ENCODE data around the gene BSND. TPM values are rescaled to one million over a fixed set of nuclear protein-coding genes. Genes with fewer than 3 reads are reported as not detected.

The BSND gene
- total RNA-seq, 2 experiments from 2014 or later: not detected

GRCh38 chr1:54977533-54978297 is 21.0 kb upstream of the BSND start:
- Mint-ChIP-seq H3K4me1 (ENCODE audit: low read depth) (no peaks in the 10 kb centered on the region), H3K4me3 (no peak overlapping the region), H3K27ac (no peak overlapping the region), H3K27me3 (peaks cover 39% of the 10 kb centered on the region), H3K36me3 (no peaks in the 10 kb centered on the region), H3K9me3 (no peaks in the 10 kb centered on the region)
- ChIA-PET POLR2A (no interaction called here), CTCF (interaction anchor here (0.9 to 1.4 kb wide), 3 partner anchors 10 to 37 kb away, joined by 3 to 9 read pairs (median 3); no protein-coding TSS in a partner anchor)
- intact Hi-C loops (cut with micrococcal nuclease): no loop called here
- DNase-seq: no peak

- ChIA-PET POLR2A (no interaction called here), CTCF (interaction anchor here (0.6 to 2.2 kb wide), 6 partner anchors 9 to 852 kb away, joined by 3 to 9 read pairs (median 4); no protein-coding TSS in a partner anchor)
- H3K36me3 Mint-ChIP-seq: no peaks in the 10 kb centered on the region
- no peak overlapping the region for H3K27ac Mint-ChIP-seq
- no peak overlapping the region for H3K4me3 Mint-ChIP-seq
- DNase-seq: no peak
- intact Hi-C loops (cut with micrococcal nuclease): no loop called here
- no peaks in the 10 kb centered on the region for H3K9me3 Mint-ChIP-seq
- peaks cover 37% of the 10 kb centered on the region for H3K27me3 Mint-ChIP-seq
- H3K4me1 Mint-ChIP-seq (ENCODE audit: low read depth): no peaks in the 10 kb centered on the region
Observed at GRCh38 chr1:54978528-54979326, 20.0 kb upstream of the BSND start.

- CTCF ChIA-PET: interaction anchor here (0.6 to 2.2 kb wide), 4 partner anchors 17 to 853 kb away, joined by 3 to 9 read pairs (median 7); no protein-coding TSS in a partner anchor
- POLR2A ChIA-PET: no interaction called here
Observed at GRCh38 chr1:54979327-54979891, 19.3 kb upstream of the BSND start.

DNA sequence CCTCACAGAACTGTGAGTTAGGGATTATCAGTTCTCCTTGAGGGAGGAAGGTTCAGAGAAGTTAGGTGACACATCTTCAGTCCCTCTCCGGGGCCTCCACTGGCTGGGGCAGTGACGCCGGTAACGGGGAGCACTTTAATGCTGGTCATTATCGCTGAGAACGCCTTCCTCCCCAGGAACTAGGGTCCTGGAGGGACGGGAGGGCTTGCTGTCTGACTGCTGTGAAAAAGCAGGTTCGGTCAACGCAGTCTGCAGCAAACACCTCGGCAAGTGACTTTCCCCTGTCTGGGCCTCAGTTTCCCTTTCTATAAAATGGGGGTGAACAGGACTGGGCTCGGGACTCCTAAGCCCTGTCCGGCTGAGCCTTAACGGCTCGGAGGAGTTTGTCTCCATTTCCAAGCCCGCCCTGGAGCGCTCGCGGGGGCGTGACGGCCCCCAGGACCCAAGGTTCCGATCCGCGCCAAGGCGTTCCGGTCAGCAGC is 18.6 kb upstream of the BSND start:
- Mint-ChIP-seq H3K4me1 (ENCODE audit: low read depth) (no peaks in the 10 kb centered on the region), H3K27ac (no peak overlapping the region), H3K4me3 (no peak overlapping the region), H3K9me3 (no peaks in the 10 kb centered on the region), H3K27me3 (peaks cover 35% of the 10 kb centered on the region), H3K36me3 (no peaks in the 10 kb centered on the region)
- intact Hi-C loops (cut with micrococcal nuclease): no loop called here
- ChIA-PET CTCF (interaction anchor here (2.2 kb wide), 1 partner anchor 35 kb away, joined by 9 read pairs; no protein-coding TSS in a partner anchor), POLR2A (no interaction called here)
- DNase-seq: no peak

More at GRCh38 chr1:54979327-54979891, 19.3 kb upstream of the BSND start:
- H3K27me3 Mint-ChIP-seq: peaks cover 36% of the 10 kb centered on the region
- H3K9me3 Mint-ChIP-seq: no peaks in the 10 kb centered on the region
- DNase-seq: no peak
- intact Hi-C loops (cut with micrococcal nuclease): no loop called here
- H3K36me3 Mint-ChIP-seq: no peaks in the 10 kb centered on the region
- H3K4me1 Mint-ChIP-seq (ENCODE audit: low read depth): no peaks in the 10 kb centered on the region
- no peak overlapping the region for H3K27ac Mint-ChIP-seq
- H3K4me3 Mint-ChIP-seq: no peak overlapping the region

GRCh38 chr1:54980528-54981241 is 18.0 kb upstream of the BSND start, which contains the start of gene TMEM61:
Gene TMEM61 (plus strand): TSS chr1:54980628. CDS start chr1:54981066, 438 bp downstream.
- ChIA-PET CTCF (interaction anchor here (2.2 kb wide), 1 partner anchor 36 kb away, joined by 9 read pairs; no protein-coding TSS in a partner anchor), POLR2A (no interaction called here)
- H3K36me3 Mint-ChIP-seq: no peaks in the 10 kb centered on the region
- H3K4me1 Mint-ChIP-seq (ENCODE audit: low read depth): no peaks in the 10 kb centered on the region
- no peak within 1 kb of the TSS for H3K27ac Mint-ChIP-seq
- peaks cover 33% of the 10 kb centered on the region for H3K27me3 Mint-ChIP-seq
- no peak within 1 kb of the TSS for H3K4me3 Mint-ChIP-seq
- no peaks in the 10 kb centered on the region for H3K9me3 Mint-ChIP-seq
- intact Hi-C loops (cut with micrococcal nuclease): no loop called here
- DNase-seq: no peak

- POLR2A ChIA-PET: no interaction called here
- no peaks in the 10 kb centered on the region for H3K4me1 Mint-ChIP-seq (ENCODE audit: low read depth)
Observed at GRCh38 chr1:54981466-54981865, 17.3 kb upstream of the BSND start.

DNA sequence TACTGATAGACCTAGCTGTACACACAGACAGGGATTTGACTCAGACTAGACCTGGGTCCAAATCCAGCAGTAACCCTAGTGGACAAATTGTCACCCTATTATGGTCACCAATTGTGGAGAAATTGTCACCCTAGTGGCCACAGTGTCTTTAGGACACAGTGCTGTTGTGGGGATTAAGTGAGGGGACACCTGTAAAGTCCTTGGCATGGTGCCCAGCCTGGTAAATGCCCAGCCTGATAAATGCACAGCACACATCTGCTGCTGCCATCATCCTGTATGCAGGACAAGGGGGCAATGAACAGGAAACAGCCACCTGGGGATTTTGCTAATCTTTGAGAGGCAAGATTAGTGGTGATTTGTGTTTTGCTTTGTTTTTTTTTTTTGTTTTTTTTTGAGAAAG is 16.0 kb upstream of the BSND start:
- ChIA-PET CTCF (no interaction called here), POLR2A (no interaction called here)
- peaks cover 31% of the 10 kb centered on the region for H3K27me3 Mint-ChIP-seq
- DNase-seq: peak; percentile 5
- H3K4me1 Mint-ChIP-seq (ENCODE audit: low read depth): no peaks in the 10 kb centered on the region
- H3K36me3 Mint-ChIP-seq: no peaks in the 10 kb centered on the region
- intact Hi-C loops (cut with micrococcal nuclease): no loop called here
- no peak overlapping the region for H3K4me3 Mint-ChIP-seq
- no peak overlapping the region for H3K27ac Mint-ChIP-seq
- no peaks in the 10 kb centered on the region for H3K9me3 Mint-ChIP-seq

More at GRCh38 chr1:54981466-54981865, 17.3 kb upstream of the BSND start:
- Mint-ChIP-seq H3K27ac (no peak overlapping the region), H3K9me3 (no peaks in the 10 kb centered on the region), H3K4me3 (no peak overlapping the region), H3K27me3 (peaks cover 33% of the 10 kb centered on the region), H3K36me3 (no peaks in the 10 kb centered on the region)
- no peak for DNase-seq
- CTCF ChIA-PET: no interaction called here
- intact Hi-C loops (cut with micrococcal nuclease): no loop called here

- CTCF ChIA-PET: interaction anchor here (0.7 to 1.9 kb wide), 3 partner anchors 12 to 220 kb away, joined by 3 to 17 read pairs (median 3); no protein-coding TSS in a partner anchor
- POLR2A ChIA-PET: no interaction called here
- H3K4me3 Mint-ChIP-seq: no peak overlapping the region
- H3K9me3 Mint-ChIP-seq: no peaks in the 10 kb centered on the region
- intact Hi-C loops (cut with micrococcal nuclease): no loop called here
- DNase-seq: no peak
- H3K36me3 Mint-ChIP-seq: no peaks in the 10 kb centered on the region
- peaks cover 27% of the 10 kb centered on the region for H3K27me3 Mint-ChIP-seq
- H3K27ac Mint-ChIP-seq: no peak overlapping the region
- H3K4me1 Mint-ChIP-seq (ENCODE audit: low read depth): no peaks in the 10 kb centered on the region
Observed at GRCh38 chr1:54984131-54984842, 14.4 kb upstream of the BSND start.

GRCh38 chr1:54985556-54985955 is 13.2 kb upstream of the BSND start:
- no peaks in the 10 kb centered on the region for H3K9me3 Mint-ChIP-seq
- POLR2A ChIA-PET: no interaction called here
- H3K27me3 Mint-ChIP-seq: peaks cover 20% of the 10 kb centered on the region

GRCh38 chr1:54986025-54986424 is 12.7 kb upstream of the BSND start:
- H3K27me3 Mint-ChIP-seq: peaks cover 19% of the 10 kb centered on the region
- no peaks in the 10 kb centered on the region for H3K9me3 Mint-ChIP-seq

More at GRCh38 chr1:54985556-54985955, 13.2 kb upstream of the BSND start:
- intact Hi-C loops (cut with micrococcal nuclease): no loop called here
- H3K36me3 Mint-ChIP-seq: no peaks in the 10 kb centered on the region
- H3K27ac Mint-ChIP-seq: no peak overlapping the region
- H3K4me1 Mint-ChIP-seq (ENCODE audit: low read depth): no peaks in the 10 kb centered on the region
- CTCF ChIA-PET: interaction anchor here (0.9 to 1.9 kb wide), 2 partner anchors 33 to 40 kb away, joined by 3 to 17 read pairs; no protein-coding TSS in a partner anchor
- no peak overlapping the region for H3K4me3 Mint-ChIP-seq
- DNase-seq: no peak

DNA sequence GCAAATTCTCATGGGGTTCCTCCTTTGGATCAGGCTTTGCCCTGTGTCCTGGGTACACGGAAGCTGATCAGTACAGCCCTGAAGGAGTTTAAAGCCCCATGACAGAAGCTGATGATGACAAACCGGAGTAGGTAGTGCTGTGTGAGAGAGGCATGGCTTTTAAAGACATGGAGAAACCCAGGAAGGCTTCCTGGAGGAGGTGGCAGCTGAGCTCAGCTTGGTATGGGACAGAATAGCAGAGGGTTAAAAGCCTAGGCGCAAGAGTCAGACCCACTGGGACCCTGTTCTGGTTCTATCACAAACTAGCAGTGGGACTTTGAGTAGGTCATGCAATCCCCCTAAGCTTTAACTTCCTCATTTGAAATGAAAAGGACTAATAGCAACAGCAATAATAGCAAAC is 12.2 kb upstream of the BSND start:
- no peak overlapping the region for H3K4me3 Mint-ChIP-seq
- intact Hi-C loops (cut with micrococcal nuclease): no loop called here

More at GRCh38 chr1:54986025-54986424, 12.7 kb upstream of the BSND start:
- Mint-ChIP-seq H3K27ac (no peak overlapping the region), H3K4me1 (ENCODE audit: low read depth) (no peaks in the 10 kb centered on the region), H3K4me3 (no peak overlapping the region), H3K36me3 (no peaks in the 10 kb centered on the region)
- intact Hi-C loops (cut with micrococcal nuclease): no loop called here
- CTCF ChIA-PET: interaction anchor here (1.0 to 1.1 kb wide), 2 partner anchors 11 to 36 kb away, joined by 3 to 6 read pairs; no protein-coding TSS in a partner anchor
- DNase-seq: no peak
- POLR2A ChIA-PET: no interaction called here

More for the DNA sequence above, 12.2 kb upstream of the BSND start:
- Mint-ChIP-seq H3K27ac (no peak overlapping the region), H3K36me3 (no peaks in the 10 kb centered on the region), H3K27me3 (peaks cover 14% of the 10 kb centered on the region), H3K4me1 (ENCODE audit: low read depth) (no peaks in the 10 kb centered on the region), H3K9me3 (no peaks in the 10 kb centered on the region)
- no peak for DNase-seq
- CTCF ChIA-PET: interaction anchor here (1.0 to 1.1 kb wide), 2 partner anchors 10 to 35 kb away, joined by 3 to 6 read pairs; no protein-coding TSS in a partner anchor
- POLR2A ChIA-PET: no interaction called here

Measured in activated CD4-positive, alpha-beta memory T cell treated with anti-CD3 and anti-CD28 coated beads for 36 hours (primary cell).